ENCODE measurements around the gene DES.

DNA sequence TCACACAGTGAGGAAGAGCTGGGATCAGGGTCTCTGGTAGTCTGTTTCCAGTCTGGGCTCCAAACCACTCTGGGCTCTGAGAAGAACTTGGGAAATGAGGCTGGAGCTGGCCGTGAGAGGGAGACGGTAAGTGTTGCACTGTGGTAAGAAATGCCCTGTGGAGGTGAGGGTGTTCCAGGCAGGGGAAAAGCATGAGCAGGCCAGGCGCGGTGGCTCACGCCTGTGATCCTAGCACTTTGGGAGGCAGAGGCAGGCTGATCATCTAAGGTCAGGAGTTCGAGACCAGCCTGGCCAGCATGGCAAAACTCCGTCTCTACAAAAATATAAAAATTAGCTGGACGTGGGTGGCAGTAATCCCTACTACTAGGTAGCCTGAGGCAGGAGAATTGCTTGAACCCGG, 14.3 kb upstream of the DES start:
- TF ChIP-seq, protein P1, sequence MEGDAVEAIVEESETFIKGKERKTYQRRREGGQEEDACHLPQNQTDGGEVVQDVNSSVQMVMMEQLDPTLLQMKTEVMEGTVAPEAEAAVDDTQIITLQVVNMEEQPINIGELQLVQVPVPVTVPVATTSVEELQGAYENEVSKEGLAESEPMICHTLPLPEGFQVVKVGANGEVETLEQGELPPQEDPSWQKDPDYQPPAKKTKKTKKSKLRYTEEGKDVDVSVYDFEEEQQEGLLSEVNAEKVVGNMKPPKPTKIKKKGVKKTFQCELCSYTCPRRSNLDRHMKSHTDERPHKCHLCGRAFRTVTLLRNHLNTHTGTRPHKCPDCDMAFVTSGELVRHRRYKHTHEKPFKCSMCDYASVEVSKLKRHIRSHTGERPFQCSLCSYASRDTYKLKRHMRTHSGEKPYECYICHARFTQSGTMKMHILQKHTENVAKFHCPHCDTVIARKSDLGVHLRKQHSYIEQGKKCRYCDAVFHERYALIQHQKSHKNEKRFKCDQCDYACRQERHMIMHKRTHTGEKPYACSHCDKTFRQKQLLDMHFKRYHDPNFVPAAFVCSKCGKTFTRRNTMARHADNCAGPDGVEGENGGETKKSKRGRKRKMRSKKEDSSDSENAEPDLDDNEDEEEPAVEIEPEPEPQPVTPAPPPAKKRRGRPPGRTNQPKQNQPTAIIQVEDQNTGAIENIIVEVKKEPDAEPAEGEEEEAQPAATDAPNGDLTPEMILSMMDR (IDR thresholded peaks at IDR 0.05), result no peak
- TF ChIP-seq EZH2 (IDR thresholded peaks at IDR 0.05; ENCODE audit: borderline replicate concordance, insufficient read depth, low read depth, low read length, poor library complexity, severe bottlenecking), result no peak
